Left lung (tissue), 10 donors: ENCODE data around the gene GALNT13. TPM values are rescaled to one million over a fixed set of nuclear protein-coding genes. Genes with fewer than 3 reads are reported as not detected.

Source experiments
- ATAC-seq: fragments of 200-7000 bp; cut with Tn5 transposase; one replicate; pipeline ENCODE4 v1.9.1; 2020; ENCODE audit warnings: moderate library complexity
- DNase-seq, 4 donors: peaks; one replicate each; pipeline ENCODE4 v3.0.0-alpha.2; 2013 to 2020
- H3K27ac ChIP-seq, 2 donors: fragments of 200-600 bp; sonication (generic) in 1 of 2; one replicate each; pipeline versions ENCODE4 v1.5.0 to v1.8.0; 2020 to 2021
- H3K27me3 ChIP-seq, 2 donors: fragments of 200-600 bp; sonication (generic) in 1 of 2; one replicate each; pipeline versions ENCODE4 v1.5.0 to v1.8.0; 2020 to 2021
- H3K36me3 ChIP-seq, 2 donors: fragments of 200-600 bp; sonication (generic) in 1 of 2; one replicate each; pipeline versions ENCODE4 v1.5.0 to v1.8.0; 2020 to 2021
- H3K4me1 ChIP-seq, 2 donors: fragments of 200-600 bp; one replicate each; pipeline ENCODE4 v1.8.0; 2021
- H3K4me3 ChIP-seq, 2 donors: fragments of 200-600 bp; sonication (generic) in 1 of 2; one replicate each; pipeline versions ENCODE4 v1.5.0 to v1.8.0; 2020 to 2021; ENCODE audit warnings: mild to moderate bottlenecking in 1 of 2
- H3K9me3 ChIP-seq, 2 donors: fragments of 200-600 bp; sonication (generic) in 1 of 2; one replicate each; pipeline versions ENCODE4 v1.5.0 to v1.8.0; 2020 to 2021
- intact Hi-C, 2 donors: fragments of 100-400 bp; cut with DNase I; formaldehyde crosslinking; loops; one replicate each; pipeline versions ENCODE4 v1.11.2 to v1.14.2; 2022
- polyA plus RNA-seq, 6 donors: library from polyadenylated mRNA; unstranded; fragments of 120-200 nt; gene quantifications; one replicate each; pipeline ENCODE4 v1.2.1, GENCODE V29; 2013; ENCODE audit not compliant: insufficient read length in 6 of 6
- total RNA-seq, 2 donors: library from RNA; stranded (reverse); fragmentation: NEBNext Ultra II Directional; extraction: Animal tissue kit (Norgen Biotek cat#: 25700); gene quantifications; one replicate each; pipeline ENCODE4 v1.2.1, GENCODE V29; 2021
- TF ChIP-seq, protein P1 (sequence below), 2 donors: fragments of 200-600 bp; sonication (generic) in 1 of 2; IDR thresholded peaks; one replicate each; pipeline versions ENCODE4 v1.5.0 to v1.8.0; 2021; ENCODE audit warnings: antibody characterized with exemption in 2 of 2
- donor health status: DM: no; HTN: yes; CAD: no.
- donor health status: DM: no; HTN: no; CAD: no.

GALNT13 gene
- total and polyA plus RNA-seq, 8 donors: 1.1 to 26.4 (median 5.9) TPM

DNA sequence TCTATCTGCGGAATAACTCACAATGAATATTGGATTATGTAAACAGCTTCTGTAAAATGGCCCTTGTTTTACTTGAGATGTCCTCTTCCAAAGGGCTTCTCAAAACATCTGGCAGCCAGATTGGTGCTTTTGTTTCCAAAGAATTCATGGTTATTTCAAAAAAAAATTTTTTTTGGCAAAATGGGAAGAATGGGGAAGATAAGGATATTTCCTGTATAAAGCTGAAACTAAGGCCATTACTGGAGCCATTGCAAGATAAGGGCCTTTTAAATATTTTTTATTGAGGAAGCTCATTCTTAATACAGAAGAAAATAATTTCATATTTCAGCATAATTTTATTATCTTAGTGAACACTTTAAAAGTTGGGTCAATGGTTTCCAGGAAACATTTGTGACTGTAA is 259.1 kb downstream of the GALNT13 start:
- no peaks in the 10 kb centered on the region for H3K4me1 ChIP-seq
- H3K27ac ChIP-seq: no peak overlapping the region
- no peaks in the 10 kb centered on the region for H3K9me3 ChIP-seq
- intact Hi-C loops: no loop called here
- TF ChIP-seq, protein P1, sequence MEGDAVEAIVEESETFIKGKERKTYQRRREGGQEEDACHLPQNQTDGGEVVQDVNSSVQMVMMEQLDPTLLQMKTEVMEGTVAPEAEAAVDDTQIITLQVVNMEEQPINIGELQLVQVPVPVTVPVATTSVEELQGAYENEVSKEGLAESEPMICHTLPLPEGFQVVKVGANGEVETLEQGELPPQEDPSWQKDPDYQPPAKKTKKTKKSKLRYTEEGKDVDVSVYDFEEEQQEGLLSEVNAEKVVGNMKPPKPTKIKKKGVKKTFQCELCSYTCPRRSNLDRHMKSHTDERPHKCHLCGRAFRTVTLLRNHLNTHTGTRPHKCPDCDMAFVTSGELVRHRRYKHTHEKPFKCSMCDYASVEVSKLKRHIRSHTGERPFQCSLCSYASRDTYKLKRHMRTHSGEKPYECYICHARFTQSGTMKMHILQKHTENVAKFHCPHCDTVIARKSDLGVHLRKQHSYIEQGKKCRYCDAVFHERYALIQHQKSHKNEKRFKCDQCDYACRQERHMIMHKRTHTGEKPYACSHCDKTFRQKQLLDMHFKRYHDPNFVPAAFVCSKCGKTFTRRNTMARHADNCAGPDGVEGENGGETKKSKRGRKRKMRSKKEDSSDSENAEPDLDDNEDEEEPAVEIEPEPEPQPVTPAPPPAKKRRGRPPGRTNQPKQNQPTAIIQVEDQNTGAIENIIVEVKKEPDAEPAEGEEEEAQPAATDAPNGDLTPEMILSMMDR (IDR thresholded peaks at IDR 0.05): no peak
- H3K4me3 ChIP-seq: no peak overlapping the region
- H3K27me3 ChIP-seq: no peaks in the 10 kb centered on the region
- DNase-seq (no peak), ATAC-seq (no peak)
- no peaks in the 10 kb centered on the region for H3K36me3 ChIP-seq

DNA sequence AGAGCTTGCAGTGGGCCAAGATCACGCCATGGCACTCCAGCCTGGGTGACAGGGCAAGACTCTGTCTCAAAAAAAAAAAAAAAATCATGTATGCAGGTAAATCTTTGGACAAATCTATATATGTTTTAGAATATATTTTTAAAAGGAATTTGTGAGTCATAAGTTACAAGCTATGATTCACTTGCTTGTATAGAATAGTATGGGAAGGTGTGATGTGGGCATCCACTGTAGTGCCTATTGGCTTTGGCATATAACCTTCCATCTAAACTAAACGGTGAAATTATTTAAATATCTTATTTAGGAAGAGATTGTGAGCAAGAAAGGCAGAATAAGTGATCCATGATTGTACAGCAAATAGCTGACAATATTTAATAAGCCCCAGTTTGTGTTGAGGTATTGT is 261.1 kb downstream of the GALNT13 start:
- intact Hi-C loops: no loop called here
- no peaks in the 10 kb centered on the region for H3K4me1 ChIP-seq
- no peaks in the 10 kb centered on the region for H3K9me3 ChIP-seq
- H3K27ac ChIP-seq: no peak overlapping the region
- DNase-seq (no peak), ATAC-seq (no peak)
- H3K4me3 ChIP-seq: no peak overlapping the region
- H3K27me3 ChIP-seq: no peaks in the 10 kb centered on the region
- no peaks in the 10 kb centered on the region for H3K36me3 ChIP-seq
- TF ChIP-seq, protein P1 (IDR thresholded peaks at IDR 0.05): no peak

DNA sequence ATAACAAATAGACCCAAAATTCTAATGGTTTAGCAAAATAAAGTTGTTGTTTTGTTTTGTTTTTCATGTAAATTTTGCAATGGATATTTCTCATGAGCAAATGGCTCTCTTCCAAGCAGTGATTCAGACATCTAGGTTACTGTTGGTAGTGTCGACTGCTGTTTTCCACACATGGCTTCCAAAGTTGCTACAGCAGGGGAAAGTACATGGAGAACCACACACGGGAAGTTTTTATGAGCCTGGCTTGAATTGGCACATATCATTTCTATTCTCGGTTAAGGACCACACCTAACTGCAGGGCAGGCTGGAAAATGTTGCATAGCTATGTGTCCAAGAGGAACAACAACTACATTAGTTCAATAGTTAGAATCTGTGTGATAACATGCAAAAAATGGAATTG is 262.1 kb downstream of the GALNT13 start:
- Histone ChIP-seq H3K36me3 (no peaks in the 10 kb centered on the region), H3K27me3 (no peaks in the 10 kb centered on the region), H3K4me3 (no peak overlapping the region), H3K9me3 (no peaks in the 10 kb centered on the region), H3K4me1 (no peaks in the 10 kb centered on the region), H3K27ac (no peak overlapping the region)
- intact Hi-C loops: no loop called here
- TF ChIP-seq, protein P1 (IDR thresholded peaks at IDR 0.05): no peak
- peak in 1 of 4 donors; percentile 13 for DNase-seq
- ATAC-seq: no peak

DNA sequence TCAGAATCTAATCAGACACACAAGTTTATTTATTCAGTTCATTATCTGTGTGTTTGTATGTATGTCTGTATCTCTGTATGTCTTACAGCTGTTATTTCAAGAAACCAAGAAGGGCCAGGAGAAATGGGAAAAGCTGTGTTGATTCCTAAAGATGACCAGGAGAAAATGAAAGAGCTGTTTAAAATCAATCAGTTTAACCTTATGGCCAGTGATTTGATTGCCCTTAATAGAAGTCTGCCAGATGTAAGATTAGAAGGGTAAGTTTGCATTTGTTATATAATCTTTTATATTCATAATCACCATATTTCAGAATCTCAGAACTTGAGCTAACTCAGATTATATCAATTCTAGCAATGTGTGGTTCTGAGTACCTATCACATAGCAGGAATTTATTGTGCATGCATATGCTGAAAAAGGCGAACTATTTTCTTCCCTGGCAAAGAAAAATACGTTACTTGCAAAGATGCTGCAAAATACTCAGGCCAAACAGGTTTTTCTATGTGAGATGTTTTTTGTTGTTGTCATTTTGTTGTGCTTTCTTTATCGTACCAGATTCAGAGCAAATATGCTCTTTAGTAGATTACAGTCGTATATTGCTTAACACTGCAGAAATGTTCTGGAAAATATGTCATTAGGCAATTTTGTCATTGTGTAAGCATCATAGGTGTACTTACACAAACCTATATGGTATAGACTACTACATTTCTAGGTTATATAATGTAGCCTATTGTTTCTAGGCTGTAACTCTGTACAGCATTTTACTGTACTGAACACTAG is 268.7 kb downstream of the GALNT13 start:
- DNase-seq: no peak
- no peak overlapping the region for H3K4me3 ChIP-seq
- no peaks in the 10 kb centered on the region for H3K27me3 ChIP-seq
- no peak overlapping the region for H3K27ac ChIP-seq
- no peaks in the 10 kb centered on the region for H3K36me3 ChIP-seq
- no peaks in the 10 kb centered on the region for H3K9me3 ChIP-seq
- ATAC-seq: no peak
- intact Hi-C loops: no loop called here
- TF ChIP-seq, protein P1 (IDR thresholded peaks at IDR 0.05): no peak
- H3K4me1 ChIP-seq: no peaks in the 10 kb centered on the region

DNA sequence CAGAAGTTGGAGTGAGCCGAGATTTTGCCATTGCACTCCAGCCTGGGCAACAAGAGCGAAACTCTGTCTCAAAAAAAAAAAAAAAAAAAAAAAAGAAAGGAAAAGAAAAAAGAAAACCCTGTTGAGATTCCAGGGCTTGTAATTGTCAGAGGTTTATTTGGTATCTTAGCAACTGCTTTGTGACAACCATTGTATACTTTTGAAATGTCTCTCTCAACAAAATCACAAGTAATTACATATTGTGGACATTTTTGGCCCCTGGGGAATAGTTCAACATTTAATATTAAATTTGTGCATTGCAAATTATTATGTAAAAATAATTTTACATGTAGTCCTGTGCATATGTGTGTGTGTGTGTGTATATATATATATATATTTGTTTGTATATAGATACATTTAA is 270.8 kb downstream of the GALNT13 start:
- intact Hi-C loops: no loop called here
- H3K9me3 ChIP-seq: no peaks in the 10 kb centered on the region
- ATAC-seq: no peak
- TF ChIP-seq, protein P1 (IDR thresholded peaks at IDR 0.05): no peak
- no peaks in the 10 kb centered on the region for H3K27me3 ChIP-seq
- peak in 1 of 4 donors; percentile 13 for DNase-seq
- H3K36me3 ChIP-seq: no peaks in the 10 kb centered on the region
- no peak overlapping the region for H3K4me3 ChIP-seq
- H3K4me1 ChIP-seq: no peaks in the 10 kb centered on the region
- H3K27ac ChIP-seq: no peak overlapping the region
